C1 segment of cervical spinal cord (tissue), 14 donors: ENCODE results near the gene FOXN3.

Source experiments
- DNase-seq, 14 donors: peaks; one replicate each; lab custom pipeline; 2025; lab: John Stamatoyannopoulos, UW

The FOXN3 gene

DNA sequence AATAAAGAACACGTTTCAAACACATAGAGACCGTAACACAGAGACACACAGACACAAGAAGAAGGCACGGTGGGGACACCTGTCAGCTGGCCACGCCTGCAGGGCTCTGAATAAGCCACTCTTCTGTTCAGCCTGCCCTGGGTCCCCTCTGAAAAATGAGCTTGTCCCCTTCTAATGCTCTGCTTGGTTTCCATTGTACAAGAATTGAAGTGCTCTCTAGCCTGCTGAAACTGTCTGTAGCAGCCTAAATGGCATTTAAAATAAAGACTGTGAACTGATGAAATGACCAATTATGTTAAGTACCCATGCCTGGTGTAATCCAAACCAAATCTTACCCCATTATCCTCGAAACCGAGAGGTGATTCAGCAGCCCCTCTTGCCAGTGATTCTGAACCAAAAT is 139.8 kb downstream of the FOXN3 start:
- DNase-seq, result no peak

GRCh38 chr14:89276424-89276975 is 140.5 kb downstream of the FOXN3 start:
- no peak for DNase-seq

GRCh38 chr14:89270439-89271227 is 146.4 kb downstream of the FOXN3 start:
- DNase-seq, result no peak

- no peak for DNase-seq
Measured at GRCh38 chr14:89269404-89269803, 147.6 kb downstream of the FOXN3 start.

DNA sequence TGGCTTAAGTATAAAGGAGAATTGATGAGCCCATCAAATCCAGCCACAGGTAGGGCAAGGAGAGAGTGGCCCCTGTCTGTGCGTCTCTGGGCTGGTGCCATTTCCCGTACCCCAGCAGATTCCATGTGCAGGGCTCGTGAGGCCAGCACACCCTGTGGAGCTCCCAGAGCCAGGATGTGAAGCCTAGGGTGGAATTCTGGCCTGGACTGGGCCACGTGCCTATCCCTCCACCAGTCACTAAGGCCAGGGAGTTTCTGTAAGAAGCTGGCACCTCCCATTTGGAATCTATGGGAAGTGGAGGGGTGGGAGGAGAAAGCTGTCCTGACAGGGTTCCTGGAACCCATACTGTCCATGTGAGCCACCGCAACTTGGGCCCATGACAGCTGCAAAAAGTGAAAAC is 148.5 kb downstream of the FOXN3 start:
- DNase-seq, result no peak

DNA sequence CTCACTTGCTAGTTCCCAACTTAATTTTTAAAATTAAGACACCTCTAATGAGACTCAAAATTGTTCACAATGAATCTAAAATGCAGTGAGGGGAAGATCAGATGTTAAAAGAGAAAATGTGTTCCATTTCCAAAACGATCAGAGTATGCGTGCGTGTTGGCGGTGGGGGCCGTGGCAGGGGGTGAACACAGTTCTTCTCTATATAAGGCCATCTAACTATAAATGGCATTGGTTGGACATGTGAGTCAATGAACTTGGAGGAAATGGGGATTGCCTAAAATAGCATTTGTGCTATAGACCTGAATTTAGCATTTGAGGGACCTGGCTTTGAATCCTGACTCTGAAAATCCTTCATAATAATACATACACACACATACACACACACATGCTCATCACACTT is 149.4 kb downstream of the FOXN3 start:
- DNase-seq, result no peak

DNA sequence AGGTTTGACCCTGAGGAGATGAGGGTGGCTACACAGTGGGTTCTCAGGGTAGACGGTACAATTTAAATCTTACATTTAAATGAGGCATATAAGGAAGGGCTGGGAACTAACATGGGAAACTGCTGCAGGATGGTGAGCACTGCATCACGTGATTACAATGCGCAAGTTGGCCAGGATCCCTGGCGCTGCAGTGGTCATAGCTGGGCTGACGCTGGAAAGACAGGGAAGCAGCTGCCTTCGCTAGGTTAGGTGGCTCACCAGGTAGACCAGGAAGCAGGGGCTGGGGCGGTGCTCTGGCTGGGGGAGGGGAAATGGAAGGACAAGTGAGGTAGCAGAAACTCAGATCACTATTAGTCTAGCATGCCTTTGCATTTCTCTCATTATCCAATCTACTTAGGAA is 149.9 kb downstream of the FOXN3 start:
- no peak for DNase-seq

DNA sequence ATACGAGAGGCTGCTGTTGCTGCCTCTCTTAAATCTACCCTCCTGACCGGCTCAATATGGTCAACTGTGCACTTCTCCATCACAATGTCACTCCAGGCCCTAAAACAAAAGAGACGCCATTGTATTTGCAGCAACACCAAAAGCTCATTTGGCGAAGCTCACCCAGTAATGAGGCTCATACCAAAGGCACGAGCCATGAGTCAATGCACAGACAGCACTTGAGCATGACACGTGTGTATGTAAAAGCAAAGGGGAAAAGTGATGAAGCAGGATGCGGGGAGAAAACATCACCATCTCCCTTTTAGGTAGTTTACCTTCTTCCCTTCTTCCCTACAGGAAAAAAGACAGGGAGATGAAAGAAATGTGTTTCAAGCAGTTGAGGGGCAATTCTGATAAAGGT is 150.3 kb downstream of the FOXN3 start:
- DNase-seq, result no peak

DNA sequence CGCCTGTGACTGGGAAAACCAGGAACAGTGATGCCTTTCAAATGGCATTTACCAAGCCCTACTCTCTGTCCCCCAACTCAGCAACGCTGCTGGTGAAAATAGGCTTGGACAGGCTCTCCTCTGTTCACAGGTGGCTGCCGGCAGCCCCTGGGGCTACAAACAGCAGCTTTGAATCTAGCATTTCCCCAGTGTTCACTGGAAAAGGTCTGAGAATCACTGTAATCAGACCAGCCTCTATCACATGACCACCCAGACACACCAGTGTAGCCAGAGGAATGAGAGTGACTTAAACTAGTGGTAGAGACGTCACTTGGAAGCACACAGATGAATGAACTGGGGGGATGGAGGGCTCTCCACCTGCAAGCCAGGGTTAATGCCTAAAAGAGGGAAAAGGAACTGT is 151.8 kb downstream of the FOXN3 start:
- DNase-seq, result no peak

GRCh38 chr14:89264196-89264800 is 152.7 kb downstream of the FOXN3 start:
- DNase-seq, result no peak

GRCh38 chr14:89262041-89262440 is 155.0 kb downstream of the FOXN3 start:
- no peak for DNase-seq

DNA sequence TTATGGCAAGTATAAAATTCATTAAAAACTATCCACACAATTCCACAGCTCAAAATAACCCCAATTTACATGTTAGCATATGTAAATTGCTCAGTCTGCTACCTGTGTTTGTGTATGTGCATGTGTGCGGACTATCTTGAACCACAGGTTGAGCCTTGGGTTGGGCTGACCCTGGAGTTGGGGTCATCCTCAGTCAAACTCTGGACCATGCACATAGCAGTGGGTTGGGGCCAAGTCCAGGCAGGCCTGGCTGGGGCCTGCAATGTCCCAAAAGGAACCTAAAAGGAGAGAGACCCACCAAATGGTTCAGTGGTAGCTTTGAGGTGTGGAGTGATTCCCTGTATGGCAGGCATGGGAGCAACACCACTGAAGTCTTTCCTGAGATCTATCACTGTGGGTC is 156.1 kb downstream of the FOXN3 start:
- DNase-seq, result no peak

- no peak for DNase-seq
Measured at GRCh38 chr14:89259951-89260609, 157.0 kb downstream of the FOXN3 start.

- DNase-seq, result no peak
Measured at GRCh38 chr14:89258728-89259273, 158.2 kb downstream of the FOXN3 start.

GRCh38 chr14:89256951-89257350 is 160.1 kb downstream of the FOXN3 start:
- DNase-seq, result no peak

GRCh38 chr14:89256283-89256682 is 160.8 kb downstream of the FOXN3 start:
- no peak for DNase-seq

- DNase-seq, result no peak
Measured at GRCh38 chr14:89255852-89256251, 161.2 kb downstream of the FOXN3 start.

DNA sequence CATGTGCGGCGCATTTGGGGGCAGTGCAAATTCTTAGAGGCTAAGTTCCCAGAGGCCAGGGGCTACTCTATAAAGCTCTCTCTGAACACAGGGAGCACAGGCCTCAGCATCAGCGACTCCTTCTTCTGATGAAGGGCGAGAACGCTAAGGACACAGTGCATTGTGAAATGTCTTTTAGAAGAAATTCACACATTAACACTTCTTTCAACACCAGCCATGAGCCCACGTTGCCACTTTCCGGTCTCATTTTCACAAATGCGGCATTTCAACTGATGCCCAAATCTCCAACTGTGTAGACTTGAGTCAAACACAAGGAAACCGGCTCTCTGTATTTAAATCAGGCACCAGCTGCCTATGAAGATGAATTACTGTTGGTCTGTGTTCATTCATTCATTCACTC is 162.0 kb downstream of the FOXN3 start:
- DNase-seq, result no peak

- peak in 2 of 14 donors; percentile 50 to 78 for DNase-seq
Measured at GRCh38 chr14:89254166-89254909, 162.7 kb downstream of the FOXN3 start.

- DNase-seq, result peak in 3 of 14 donors; percentile 25 to 45 (median 25)
Measured at GRCh38 chr14:89252887-89253532, 164.0 kb downstream of the FOXN3 start.

DNA sequence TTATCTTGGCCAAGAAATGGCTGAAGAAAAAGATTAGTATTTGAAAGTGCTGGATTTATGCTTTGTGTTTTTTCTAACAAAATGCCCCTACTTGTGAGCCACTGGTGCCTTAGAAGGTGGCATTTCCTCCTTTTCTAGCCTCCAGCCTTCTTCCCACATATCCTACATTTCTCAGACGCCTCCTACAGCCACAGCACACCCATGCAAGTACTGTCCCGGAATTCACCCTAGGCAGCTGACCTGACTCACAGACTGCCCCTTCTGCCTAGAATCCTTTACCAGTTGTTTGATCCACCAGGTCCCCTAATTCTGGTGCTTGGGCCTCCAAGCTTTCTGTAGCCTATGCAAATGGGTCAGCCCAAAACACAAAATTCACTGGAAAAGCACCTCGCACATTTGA is 166.0 kb downstream of the FOXN3 start:
- no peak for DNase-seq
